OCI-LY3 (cell line): ENCODE results near the gene C4orf46.

Experiments
- CTCF ChIP-seq: fragments of 200-600, 300-600 bp; sonication (generic); IDR thresholded peaks from 2 replicates; pipeline ENCODE4 v1.5.1; 2014; ENCODE audit warnings: antibody characterized with exemption, low read length, low read depth
- EZH2phosphoT487 ChIP-seq: fragments of 200-600 bp; shearing (Covaris generic); IDR thresholded peaks from 2 replicates; pipeline ENCODE4 v1.6.1; 2018; ENCODE audit warnings: antibody characterized with exemption, mixed run types, low read depth

- no peak for TF ChIP-seq CTCF
- TF ChIP-seq EZH2phosphoT487 = no peak
These were observed 4.4 kb upstream of the C4orf46 start for GRCh38 chr4:158676076-158676475.
